Stromal cell of bone marrow (primary cell): ENCODE data around the gene UBE2E1.

Source experiments
- DNase-seq: peaks from one replicate; pipeline ENCODE4 v3.0.0-alpha.2; 2012; ENCODE audit warnings: low read depth

Gene UBE2E1

DNA sequence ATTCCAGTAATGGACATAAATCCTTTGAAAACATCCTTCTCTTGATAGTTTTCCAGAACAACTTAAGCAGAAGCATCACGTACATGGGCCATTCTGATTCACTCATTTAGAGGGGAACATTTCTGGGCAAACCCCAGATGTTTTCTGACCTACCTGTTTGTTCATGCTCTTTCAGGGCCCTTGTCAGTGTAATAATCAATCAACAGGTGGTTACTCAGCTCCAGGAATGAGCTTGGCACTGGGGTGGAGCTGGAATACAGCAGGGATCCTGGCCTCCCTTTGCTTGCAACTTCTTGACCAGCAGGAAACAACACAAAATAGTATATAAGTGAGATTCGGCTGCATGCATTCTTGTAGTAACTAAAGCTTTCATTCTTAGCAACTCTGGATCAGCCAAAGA is 9.2 kb upstream of the UBE2E1 start:
- no peak for DNase-seq

DNA sequence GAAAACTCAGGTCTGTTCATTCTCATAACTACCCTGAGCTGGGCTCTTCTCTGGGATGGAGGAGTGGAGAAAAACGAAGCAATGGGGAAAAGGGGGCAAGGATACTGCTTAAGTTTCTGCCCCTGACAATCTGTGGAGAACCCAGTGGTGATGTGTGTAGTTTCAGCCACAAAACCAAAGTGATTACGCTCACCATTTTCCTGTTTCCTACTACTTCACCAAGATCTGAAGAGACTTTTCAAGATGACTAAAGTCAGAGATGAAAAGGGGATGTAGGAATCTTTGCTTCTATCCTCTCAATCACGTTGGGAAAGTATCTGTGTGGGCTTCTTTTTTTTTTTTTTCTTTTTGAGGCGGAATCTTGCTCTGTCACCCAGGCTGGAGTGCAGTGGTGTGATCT is 8.3 kb upstream of the UBE2E1 start:
- DNase-seq: no peak

DNA sequence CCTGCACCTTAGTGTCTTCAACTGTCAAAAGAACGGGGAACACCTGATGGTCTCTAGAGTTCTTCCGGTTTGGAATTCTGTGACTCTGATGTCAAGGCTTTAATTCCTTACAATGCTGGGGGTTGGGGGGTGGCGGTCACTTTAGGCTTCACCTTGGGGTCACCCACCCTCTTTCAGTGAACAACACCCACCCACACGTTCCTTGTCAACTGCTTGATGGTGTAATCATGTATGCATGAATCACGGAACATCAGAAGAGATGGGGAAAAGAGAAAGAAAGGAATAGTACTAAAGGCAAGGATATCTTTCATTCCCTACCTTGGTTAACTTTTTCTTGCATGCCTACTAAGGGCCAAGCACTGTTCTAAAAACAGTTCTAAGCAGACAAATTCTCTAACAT is 7.3 kb upstream of the UBE2E1 start:
- DNase-seq: no peak

DNA sequence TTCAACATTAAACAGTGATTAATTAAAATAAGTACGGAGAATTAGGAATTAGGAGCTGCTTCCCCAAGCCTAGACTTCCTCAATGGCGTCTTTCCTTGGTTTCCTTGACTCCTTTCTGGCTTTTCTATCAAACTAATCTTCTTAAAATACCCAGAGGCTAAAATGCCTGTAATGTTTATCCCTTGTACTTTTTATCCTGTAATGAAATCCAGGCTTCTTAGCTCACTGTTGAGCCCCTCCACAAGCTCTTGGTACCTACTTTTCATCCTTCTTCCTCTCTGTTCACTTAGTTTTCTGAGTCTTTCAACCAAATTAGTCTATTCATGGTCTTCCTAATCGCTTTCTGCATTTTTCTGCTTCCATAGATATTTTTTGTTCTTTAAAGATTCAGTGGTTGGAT is 6.9 kb upstream of the UBE2E1 start:
- DNase-seq: no peak

DNA sequence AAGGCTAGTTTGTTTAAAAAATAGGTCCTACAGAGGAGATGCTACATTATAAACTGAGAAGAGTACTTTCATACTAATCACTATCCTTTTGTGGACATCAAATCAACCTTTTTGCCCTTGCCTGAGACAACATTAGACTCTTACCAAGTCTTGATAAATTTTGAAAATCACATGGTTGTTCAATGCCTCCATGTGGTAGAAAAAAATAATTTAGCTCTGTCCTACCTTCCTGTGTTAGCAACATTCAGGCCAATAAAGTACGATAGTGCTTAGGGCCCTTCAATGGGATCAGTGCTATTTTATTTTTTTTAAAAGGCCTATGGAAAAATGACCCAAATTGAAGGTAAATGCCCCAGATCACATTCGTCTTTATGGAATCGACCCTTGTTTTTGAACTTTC is 5.0 kb upstream of the UBE2E1 start:
- peak; percentile 17 for DNase-seq

DNA sequence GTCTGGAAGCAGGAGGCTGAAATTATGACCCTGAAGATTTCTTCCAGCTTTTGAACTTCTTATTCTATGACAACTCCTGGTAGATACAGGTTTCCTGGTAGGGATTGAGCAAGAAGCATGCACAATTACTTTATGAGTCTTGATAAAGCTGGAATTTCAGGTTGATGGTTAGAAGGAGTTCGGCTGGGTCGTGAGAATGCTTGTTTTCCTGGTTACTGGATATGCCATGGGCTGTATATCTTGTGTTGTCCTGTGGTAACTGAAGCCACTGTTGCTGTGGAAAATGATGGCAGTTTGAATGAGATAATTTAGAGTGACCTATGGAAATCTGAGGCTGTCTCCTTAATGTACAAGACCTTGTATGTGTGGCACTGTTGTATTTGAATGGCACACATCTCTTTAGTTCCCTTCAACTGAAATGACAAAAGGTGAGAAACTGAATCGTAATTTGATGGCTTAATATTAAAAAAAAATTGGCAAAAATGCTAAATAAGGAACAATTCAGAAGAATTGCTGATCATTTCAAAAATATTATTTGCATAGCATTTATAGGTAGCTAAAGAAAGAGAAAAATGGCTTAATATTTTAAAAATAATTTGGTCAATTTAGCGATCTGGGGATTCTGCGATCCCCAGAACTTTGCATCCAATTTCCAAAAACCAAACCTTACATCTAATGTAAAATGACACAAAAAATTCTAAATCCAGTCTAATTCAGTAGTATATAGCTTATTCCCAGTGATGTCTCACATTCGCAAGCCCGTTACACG is 1.1 kb upstream of the UBE2E1 start:
- no peak for DNase-seq

DNA sequence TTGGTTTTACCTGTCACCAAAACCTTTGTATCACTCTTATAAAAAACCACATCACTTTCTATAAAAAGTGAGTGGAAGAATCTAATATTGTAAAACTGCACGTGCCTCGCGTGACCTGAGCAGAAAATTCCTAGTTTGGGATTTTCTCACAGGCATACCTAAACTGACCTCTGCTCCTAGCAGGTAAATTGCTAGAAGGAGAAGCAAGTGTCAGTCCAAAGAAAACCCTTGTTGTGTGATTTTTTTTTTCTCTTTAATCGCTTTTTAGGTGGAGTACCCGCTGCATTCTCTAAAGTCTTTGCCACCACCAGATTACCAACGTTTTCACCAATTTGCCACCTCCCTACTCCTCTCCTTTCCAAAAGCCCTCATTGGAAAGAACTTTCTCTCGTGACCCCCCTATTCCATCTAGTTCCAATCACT is 534 bp upstream of the UBE2E1 start:
- DNase-seq: no peak

DNA sequence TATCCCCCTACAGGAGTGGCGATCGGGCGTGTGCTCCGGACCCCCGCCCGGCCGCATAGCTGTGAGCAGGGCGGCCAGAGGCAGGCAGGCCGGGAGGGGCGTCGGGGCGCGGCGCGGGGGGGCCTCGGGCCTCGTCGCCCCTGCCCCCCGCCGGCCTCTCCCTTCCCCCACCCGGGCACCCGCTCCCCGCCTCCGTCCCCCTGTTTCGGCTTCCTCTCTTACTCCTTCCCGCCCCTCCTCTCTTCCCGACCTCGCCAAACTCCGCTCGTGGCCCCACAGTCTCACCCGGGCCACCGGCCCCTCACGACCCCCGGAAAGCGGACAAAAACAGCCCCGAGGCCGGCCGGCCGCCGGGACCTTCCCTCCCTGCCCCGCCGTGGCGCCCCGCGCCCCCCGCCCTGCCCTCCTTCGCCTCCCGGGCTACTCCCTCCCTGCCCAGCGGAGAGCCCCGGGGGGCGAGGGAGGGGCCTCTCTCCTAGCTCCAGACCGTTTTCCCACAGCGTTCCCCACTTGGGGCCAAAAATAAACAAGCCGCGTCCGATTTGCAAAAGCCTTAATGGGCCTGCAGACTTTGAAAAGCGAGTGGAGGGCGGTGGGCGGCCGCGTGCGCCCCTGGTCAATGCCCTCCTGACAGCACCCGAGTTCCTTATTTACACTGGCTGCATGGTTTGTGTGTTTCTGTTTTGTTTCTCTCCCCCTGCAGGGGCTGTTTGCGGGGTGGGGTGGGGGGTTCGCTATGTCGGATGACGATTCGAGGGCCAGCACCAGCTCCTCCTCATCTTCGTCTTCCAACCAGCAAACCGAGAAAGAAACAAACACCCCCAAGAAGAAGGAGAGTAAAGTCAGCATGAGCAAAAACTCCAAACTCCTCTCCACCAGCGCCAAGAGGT is 1.0 kb downstream of the UBE2E1 start:
- DNase-seq: no peak

DNA sequence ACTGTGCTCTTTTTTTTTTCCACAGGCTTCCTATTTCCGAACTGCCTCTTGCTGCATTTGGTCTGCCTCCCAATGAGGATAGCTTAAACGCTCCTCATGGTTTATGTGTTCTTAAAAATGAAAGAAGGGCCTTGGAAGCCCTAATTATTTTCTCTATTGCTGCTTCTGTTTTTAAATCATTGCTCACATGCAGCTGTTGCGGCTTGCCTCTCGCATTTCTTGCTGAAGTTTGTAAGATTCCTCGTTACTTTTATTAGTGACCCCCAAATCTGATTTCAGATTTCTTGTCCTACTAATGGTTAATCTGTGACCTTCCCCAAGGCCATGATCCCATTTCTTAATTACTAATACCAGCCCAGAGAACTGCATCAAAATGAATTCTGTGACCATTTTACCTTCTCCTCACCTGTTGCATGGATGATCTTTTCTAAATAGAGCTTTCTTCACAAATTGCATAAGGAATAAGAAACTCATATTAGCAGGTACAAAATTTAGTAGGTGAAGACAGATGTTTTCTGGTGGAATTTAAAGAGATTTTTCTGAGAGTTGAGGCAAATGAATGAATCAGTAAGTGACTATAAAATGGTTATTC is 1.8 kb downstream of the UBE2E1 start:
- DNase-seq: peak; percentile 34

DNA sequence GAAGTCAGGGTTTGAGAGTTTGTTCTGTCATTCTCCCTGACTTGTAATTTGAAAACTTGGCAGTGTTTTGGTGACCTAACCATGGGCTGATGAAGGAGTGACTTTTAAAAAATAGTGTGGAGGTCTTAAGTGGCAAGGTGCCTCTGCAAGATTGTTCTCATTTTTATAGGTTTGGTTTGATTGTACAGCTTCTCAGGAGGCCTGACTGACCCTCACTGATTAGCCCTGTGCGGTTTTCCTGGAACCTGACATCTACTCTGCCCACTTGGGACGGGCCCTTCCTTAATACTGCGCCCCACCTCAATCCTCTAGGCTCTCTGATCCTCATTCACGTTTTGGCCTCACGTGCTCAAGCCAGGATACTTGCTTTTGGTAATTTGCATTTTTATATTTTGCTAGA is 2.8 kb downstream of the UBE2E1 start:
- no peak for DNase-seq

DNA sequence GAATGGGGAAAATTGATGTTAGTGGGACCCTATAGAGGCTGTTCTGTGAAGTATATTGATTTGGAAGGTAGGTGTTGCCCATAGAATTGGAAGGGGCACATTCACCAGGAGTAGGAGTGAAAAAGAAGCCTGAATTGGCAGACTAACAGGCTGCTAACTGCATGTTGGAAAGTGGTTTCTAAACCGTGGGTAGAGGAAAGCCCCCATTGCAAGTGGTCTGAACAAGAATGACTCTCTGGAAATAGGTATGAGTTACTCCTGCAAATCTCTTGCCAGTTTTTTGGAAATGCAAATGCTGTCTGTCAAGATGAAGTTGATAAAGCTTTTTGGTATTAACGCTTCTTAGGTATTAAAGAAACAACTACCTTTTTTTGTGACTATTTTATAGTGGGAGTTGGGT is 3.5 kb downstream of the UBE2E1 start:
- DNase-seq: no peak

DNA sequence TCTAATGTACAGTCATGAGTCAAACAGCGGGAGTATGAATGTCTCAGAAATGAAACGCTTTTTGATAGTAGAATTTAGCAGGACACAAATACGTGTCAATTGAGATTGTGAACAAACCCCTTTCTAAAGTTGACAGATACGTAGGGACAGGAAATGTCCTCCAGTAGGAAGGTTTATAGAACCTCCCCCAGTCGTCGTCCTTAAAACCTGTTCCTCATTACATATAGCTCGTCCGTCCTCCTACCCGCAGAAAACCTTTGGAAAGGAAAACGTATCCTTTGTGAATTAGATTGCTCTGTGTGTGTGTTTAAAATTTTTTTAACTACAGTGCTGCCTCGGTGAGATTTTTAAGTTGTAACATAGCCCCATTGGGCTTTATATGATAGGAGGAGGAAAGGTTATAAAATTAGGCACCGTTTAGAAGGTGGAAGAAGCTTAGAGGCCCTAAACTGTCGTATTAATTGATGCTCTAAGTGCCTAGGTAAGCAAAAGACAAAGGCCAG is 4.1 kb downstream of the UBE2E1 start:
- no peak for DNase-seq

DNA sequence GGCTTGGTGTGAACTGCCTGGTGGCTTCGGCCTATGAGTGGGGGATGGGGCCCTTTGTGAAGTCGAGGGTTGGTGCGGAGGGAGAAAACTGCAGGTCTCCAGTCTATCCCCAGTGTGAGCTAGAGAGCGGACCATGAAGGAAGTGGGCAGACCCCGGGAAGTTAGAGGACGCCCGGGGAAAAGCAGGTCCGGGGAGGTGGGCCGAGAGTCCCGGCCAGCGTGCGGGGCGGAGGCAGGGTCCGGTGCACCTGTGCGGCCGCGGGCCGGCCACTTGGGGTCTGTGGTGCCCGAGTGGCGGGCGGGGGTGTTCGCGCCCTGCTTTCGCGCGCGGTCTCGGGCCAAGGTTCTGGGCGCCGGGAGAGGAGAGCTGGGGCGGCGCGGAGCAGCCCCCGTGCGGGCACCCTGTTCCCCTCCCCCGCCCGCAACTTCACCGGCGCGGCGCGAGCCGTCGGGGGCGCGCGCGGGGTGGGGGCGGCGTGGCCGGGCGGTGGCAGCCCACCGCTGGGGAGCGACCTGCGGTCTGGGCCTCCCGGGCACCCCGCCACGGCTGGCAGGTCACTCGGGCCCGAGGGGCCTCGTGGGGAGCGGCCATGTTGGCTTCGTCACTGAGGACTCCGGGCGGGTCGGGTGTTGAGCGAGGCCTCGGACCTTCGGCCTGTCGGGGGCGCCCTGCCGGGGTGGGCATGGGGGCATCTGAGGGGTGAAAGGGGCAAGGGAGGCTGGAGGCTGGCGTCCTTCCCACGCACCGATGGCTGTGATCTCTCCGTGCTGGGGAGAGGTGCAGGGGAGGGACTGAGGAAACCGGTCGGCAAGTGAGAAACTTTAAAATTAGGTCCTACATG is 4.8 kb downstream of the UBE2E1 start:
- no peak for DNase-seq

DNA sequence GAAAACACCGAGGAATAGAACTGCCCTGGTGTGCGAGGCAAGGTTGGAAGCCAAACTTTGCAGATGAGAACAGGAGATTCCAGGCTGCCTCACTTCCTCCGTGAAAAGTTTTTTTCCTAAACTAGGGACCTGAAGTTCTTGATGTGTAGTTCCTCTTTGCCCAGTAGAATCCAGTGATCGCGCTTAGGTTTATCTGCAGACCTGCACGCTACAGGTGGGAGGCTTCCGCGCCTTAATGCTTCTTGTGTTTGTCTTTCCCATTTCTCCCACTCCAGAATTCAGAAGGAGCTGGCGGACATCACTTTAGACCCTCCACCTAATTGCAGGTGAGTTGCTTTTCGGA is 5.4 kb downstream of the UBE2E1 start:
- no peak for DNase-seq

DNA sequence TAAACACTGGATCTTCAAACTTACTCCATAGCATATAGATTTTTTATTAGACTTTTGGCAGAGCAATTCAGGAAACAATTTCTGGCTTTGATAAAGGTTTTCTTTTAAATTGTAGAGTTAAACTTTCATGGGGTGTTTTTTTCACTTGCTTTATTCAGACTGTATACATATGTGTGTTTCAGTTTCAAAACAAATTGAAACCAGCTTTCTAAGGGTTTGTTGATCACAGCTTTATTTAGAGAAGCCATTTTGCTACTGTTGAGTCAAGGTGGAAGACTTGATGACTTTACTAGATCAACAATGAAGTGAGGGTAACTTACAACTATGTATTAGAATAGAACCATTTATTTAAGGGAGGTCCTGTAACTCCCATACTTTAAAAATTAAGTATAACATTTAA is 6.2 kb downstream of the UBE2E1 start:
- DNase-seq: no peak

DNA sequence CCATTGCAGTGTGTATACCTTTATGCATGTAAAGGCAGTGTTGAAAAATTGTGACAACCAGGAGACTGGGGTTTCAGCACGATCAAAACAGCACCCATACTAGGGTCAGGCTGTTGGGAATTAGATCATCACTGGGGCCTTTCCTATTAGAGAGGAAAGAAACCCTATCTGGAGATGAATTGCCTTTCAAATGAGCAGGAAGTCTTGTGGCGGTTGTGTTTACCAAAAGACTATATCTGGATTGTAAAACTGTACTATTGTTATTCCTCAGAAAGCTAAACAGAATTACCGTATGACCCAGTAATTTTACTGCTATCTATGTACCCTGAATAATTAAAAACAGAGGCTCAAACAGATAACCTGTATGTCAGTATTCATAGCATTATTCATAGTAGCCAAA is 10.1 kb downstream of the UBE2E1 start:
- no peak for DNase-seq

DNA sequence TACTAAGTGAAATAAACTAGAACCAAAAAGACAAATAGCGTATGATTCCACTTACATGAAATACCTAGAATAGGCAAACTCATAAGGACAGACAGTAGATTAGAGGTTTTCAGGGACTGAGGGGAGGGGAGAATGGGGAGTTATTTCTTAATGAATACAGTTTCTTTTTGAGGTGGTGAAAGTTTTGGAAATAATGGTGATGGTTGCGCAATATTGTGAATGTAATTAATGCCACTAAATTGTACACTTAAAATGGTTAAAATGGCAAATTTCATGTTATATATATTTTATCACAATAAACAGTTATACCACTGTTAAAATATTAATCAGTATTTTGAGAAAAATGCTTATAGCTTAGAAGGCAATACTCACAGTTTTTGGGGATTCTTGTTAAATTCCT is 11.0 kb downstream of the UBE2E1 start:
- DNase-seq: no peak

DNA sequence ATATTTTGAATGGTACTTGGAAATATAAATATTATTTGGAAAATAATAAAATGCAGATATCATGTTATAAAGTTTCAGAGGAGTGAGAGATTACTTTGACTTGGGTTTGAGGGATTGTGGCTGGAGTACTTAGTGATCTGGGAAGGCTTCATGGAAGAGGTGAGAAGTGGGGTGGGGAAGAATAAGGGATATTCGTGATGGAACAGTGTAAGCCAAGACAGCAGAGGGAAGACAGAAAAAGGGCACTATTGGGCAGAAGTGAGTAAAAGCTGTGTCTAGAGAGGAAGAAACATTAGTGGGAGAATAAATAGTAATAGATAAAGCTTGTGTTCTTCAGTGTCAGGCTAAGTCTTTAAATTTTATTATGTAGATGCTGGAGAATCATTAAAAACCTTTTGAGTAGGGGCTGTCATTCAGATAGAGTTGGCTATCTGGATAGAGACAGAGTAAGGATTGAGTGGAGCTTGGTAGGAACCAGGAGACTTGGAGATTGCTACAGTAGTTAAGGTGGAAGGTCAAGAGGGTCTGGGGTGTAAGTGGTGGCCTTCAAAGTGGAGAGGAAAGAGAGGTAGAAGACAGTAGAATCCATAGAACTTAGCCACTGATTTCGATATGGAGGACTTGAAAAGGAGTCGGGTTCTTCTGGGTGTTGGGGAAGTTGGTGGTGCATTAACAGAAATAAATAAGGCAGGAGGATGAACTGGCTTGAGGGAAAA is 11.9 kb downstream of the UBE2E1 start:
- DNase-seq: no peak

DNA sequence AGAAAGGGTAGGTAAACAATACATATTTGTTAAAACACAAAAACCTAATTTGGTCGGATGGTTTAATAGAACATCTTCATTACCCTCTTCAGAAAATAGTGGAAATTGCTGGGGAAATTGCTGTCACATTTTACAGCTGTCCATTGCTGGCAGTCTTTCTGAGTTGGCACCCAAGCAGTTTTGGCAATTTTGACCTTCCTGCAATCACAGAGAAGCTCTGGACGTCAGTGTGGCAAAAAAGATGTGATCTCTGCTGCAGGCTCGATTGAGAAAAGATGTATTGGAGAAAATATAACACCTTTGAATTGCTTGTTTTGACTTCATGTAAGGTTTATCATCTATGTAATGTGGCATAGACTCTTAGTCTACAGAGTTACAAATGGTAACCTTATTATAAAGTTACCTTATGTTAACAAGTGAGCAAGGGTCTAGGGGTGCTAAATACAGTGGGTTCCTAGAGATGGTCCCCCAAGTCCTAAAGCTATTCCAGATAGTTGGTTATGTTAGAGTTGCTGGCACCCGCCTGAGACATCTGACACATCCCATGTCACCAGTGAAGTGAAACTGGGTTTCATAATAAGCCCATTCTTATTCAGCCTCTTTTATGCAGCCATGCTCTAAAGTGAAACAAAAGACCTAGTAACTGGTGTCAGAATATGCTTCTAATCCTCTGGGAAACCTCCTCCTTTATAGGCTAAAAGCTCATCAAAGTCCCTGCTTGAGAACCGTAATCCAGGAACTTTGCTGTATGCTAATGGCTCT is 14.0 kb downstream of the UBE2E1 start:
- DNase-seq: no peak

DNA sequence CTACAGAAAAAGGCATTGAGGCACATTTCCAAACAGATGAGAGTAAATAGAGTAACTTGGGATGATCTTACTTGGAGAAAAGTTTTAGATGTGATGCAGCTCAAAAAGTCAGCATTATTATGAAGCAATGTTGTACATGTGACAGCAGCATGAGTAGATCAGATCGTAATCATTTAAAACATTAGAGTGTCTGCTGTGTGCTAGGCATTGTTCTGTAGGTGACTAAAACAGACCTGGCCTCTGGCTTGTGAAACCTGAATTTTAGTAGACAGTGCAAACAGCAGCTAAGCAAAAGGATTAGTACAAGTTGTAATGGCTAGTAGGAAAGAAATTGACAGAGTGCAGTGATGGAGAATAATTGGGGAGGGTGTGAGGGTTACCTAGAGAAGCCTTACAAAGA is 15.1 kb downstream of the UBE2E1 start:
- no peak for DNase-seq

DNA sequence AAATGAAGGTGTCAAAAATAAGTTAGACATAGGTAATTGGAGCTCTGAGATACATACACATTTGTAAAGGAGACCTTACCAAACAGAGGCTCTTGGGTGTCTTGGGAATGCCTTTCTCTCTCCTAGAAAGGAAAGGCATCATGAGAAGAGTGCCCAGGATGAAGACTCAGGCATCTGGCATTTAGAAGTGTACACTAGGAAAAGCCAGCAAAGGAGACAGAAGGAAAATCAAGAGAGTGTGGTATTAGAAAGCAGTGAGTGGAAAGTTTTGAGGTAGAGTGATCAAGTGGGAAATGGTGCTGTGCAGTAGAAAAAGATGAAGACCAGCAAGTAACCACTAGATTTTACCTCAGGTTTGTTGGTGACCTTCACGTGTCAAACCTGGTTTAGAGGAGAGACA is 16.1 kb downstream of the UBE2E1 start:
- no peak for DNase-seq
